Measurements from ENCODE around the gene HACE1.

HACE1 gene

GRCh38 chr6:104692008-104692407 lies 167.7 kb downstream of the HACE1 start:
- Mint-ChIP-seq H3K4me3 (no peak overlapping the region), H3K27ac (no peak overlapping the region), H3K4me1 (no peaks in the 10 kb centered on the region), H3K36me3 (no peaks in the 10 kb centered on the region), H3K9me3 (no peaks in the 10 kb centered on the region)
- DNase-seq (ENCODE audit: low spot score in 2 of 2): no peak
- no peak for ATAC-seq

- peaks cover under 1% of the 10 kb centered on the region for H3K4me1 Mint-ChIP-seq
- no peak for ATAC-seq
- H3K36me3 Mint-ChIP-seq: no peaks in the 10 kb centered on the region
- DNase-seq (ENCODE audit: low spot score in 2 of 2): no peak
- no peaks in the 10 kb centered on the region for H3K9me3 Mint-ChIP-seq
- H3K27ac Mint-ChIP-seq: no peak overlapping the region
- H3K4me3 Mint-ChIP-seq: no peak overlapping the region
These were observed 170.0 kb downstream of the HACE1 start for GRCh38 chr6:104689551-104690205.

- ATAC-seq (peak; percentile 89), DNase-seq (ENCODE audit: low spot score in 2 of 2) (no peak)
- Mint-ChIP-seq H3K4me3 (no peak overlapping the region), H3K4me1 (peaks cover 9% of the 10 kb centered on the region), H3K36me3 (no peaks in the 10 kb centered on the region), H3K9me3 (no peaks in the 10 kb centered on the region), H3K27ac (no peak overlapping the region)
These were observed 171.3 kb downstream of the HACE1 start for GRCh38 chr6:104688283-104688969.

- DNase-seq (ENCODE audit: low spot score in 2 of 2): no peak
- ATAC-seq: no peak
- Mint-ChIP-seq H3K36me3 (no peaks in the 10 kb centered on the region), H3K4me1 (peaks cover 17% of the 10 kb centered on the region), H3K9me3 (no peaks in the 10 kb centered on the region), H3K27ac (no peak overlapping the region), H3K4me3 (no peak overlapping the region)
These were observed 173.1 kb downstream of the HACE1 start for GRCh38 chr6:104686550-104687175.

- no peak overlapping the region for H3K27ac Mint-ChIP-seq
- ATAC-seq (no peak), DNase-seq (ENCODE audit: low spot score in 2 of 2) (no peak)
- H3K4me3 Mint-ChIP-seq: no peak overlapping the region
- H3K36me3 Mint-ChIP-seq: no peaks in the 10 kb centered on the region
- peaks cover 17% of the 10 kb centered on the region for H3K4me1 Mint-ChIP-seq
- H3K9me3 Mint-ChIP-seq: no peaks in the 10 kb centered on the region
These were observed 173.7 kb downstream of the HACE1 start for GRCh38 chr6:104685871-104686549.

- Mint-ChIP-seq H3K4me3 (no peak overlapping the region), H3K4me1 (peaks cover 17% of the 10 kb centered on the region), H3K36me3 (no peaks in the 10 kb centered on the region)
These were observed 174.8 kb downstream of the HACE1 start for GRCh38 chr6:104684911-104685415.

GRCh38 chr6:104683809-104684208 lies 175.9 kb downstream of the HACE1 start:
- DNase-seq (ENCODE audit: low spot score in 2 of 2) (no peak), ATAC-seq (no peak)
- no peaks in the 10 kb centered on the region for H3K9me3 Mint-ChIP-seq
- no peak overlapping the region for H3K27ac Mint-ChIP-seq
- H3K36me3 Mint-ChIP-seq: no peaks in the 10 kb centered on the region
- no peak overlapping the region for H3K4me3 Mint-ChIP-seq
- H3K4me1 Mint-ChIP-seq: peaks cover 17% of the 10 kb centered on the region

More at GRCh38 chr6:104684911-104685415, 174.8 kb downstream of the HACE1 start:
- no peak for DNase-seq (ENCODE audit: low spot score in 2 of 2)
- Mint-ChIP-seq H3K27ac (no peak overlapping the region), H3K9me3 (no peaks in the 10 kb centered on the region)
- no peak for ATAC-seq

GRCh38 chr6:104682722-104683643 lies 176.7 kb downstream of the HACE1 start:
- H3K4me1 Mint-ChIP-seq: peaks cover 17% of the 10 kb centered on the region
- peak; percentile 64 to 78 for DNase-seq (ENCODE audit: low spot score in 2 of 2)
- peak; percentile 65 for ATAC-seq
- H3K36me3 Mint-ChIP-seq: no peaks in the 10 kb centered on the region
- H3K4me3 Mint-ChIP-seq: no peak overlapping the region
- H3K9me3 Mint-ChIP-seq: no peaks in the 10 kb centered on the region
- H3K27ac Mint-ChIP-seq: no peak overlapping the region

GRCh38 chr6:104680539-104680938 lies 179.2 kb downstream of the HACE1 start:
- Mint-ChIP-seq H3K36me3 (no peaks in the 10 kb centered on the region), H3K4me3 (no peak overlapping the region), H3K27ac (no peak overlapping the region), H3K4me1 (peaks cover 17% of the 10 kb centered on the region), H3K9me3 (no peaks in the 10 kb centered on the region)
- DNase-seq (ENCODE audit: low spot score in 2 of 2) (no peak), ATAC-seq (no peak)

- no peak for DNase-seq (ENCODE audit: low spot score in 2 of 2)
- no peak for ATAC-seq
- Mint-ChIP-seq H3K4me1 (peaks cover 17% of the 10 kb centered on the region), H3K27ac (no peak overlapping the region), H3K9me3 (no peaks in the 10 kb centered on the region), H3K36me3 (no peaks in the 10 kb centered on the region), H3K4me3 (no peak overlapping the region)
These were observed 179.7 kb downstream of the HACE1 start for GRCh38 chr6:104679971-104680370.

All from stimulated activated effector memory CD8-positive, alpha-beta T cell treated with anti-CD3 and anti-CD28 coated beads, Interleukin-12 subunit alpha, Interleukin-12 subunit beta, amount 100 ng/mL, for 72 hours (primary cell).